ENCODE measurements around the gene H6PD. TPM values are rescaled to one million over a fixed set of nuclear protein-coding genes. Genes with fewer than 3 reads are reported as not detected.

Gene H6PD
- total and polyA plus RNA-seq, 2 experiments from 2014 or later = 1.2 to 4.7 TPM

GRCh38 chr1:9190234-9190633, 44.3 kb upstream of the H6PD start:
- Histone ChIP-seq H3K36me3 (ENCODE audit: insufficient read depth) (no peaks in the 10 kb centered on the region), H3K4me1 (ENCODE audit: insufficient read depth) (peaks cover 4% of the 10 kb centered on the region; the same call in 1 of the 2 replicates), H3K27me3 (ENCODE audit: insufficient read depth) (no peaks in the 10 kb centered on the region), H3K79me2 (replicated peaks; ENCODE audit: insufficient read depth) (no peaks in the 10 kb centered on the region), H4K20me1 (replicated peaks; ENCODE audit: insufficient read depth) (no peaks in the 10 kb centered on the region; the same call in 1 of the 2 replicates), H3F3A (replicated peaks; ENCODE audit: low read depth) (no peaks in the 10 kb centered on the region), H3K4me2 (no peak overlapping the region), H2AFZ (no peak overlapping the region), H3K9me2 (ENCODE audit: insufficient read depth) (no peaks in the 10 kb centered on the region), H3K27ac (ENCODE audit: low read depth) (no peak overlapping the region), H3K4me3 (no peak overlapping the region)
- Mint-ChIP-seq H3K36me3 (ENCODE audit: low read depth) (peaks cover 8% of the 10 kb centered on the region), H3K9me3 (no peaks in the 10 kb centered on the region), H3K27me3 (ENCODE audit: insufficient read depth, low read depth, poor library complexity) (peaks cover 9% of the 10 kb centered on the region), H3K4me3 (no peak overlapping the region), H3K4me1 (peaks cover 19% of the 10 kb centered on the region), H3K27ac (no peak overlapping the region)
- ATAC-seq (no peak), DNase-seq (ENCODE audit: low spot score) (no peak)
- no peak for TF ChIP-seq STAT1 (IDR thresholded peaks at IDR 0.05; ENCODE audit: unreplicated experiment)
- no peak for TF ChIP-seq REST (IDR thresholded peaks at IDR 0.05; ENCODE audit: unreplicated experiment)
- TF ChIP-seq ZNF114 (CRISPR knock-in tag; IDR thresholded peaks at IDR 0.05) = no peak
- TF ChIP-seq NANOG (IDR thresholded peaks at IDR 0.05; ENCODE audit: borderline replicate concordance) = no peak
- no peak for TF ChIP-seq EZH2phosphoT487 (IDR thresholded peaks at IDR 0.05; ENCODE audit: unreplicated experiment)
- no peak for TF ChIP-seq JUNB (IDR thresholded peaks at IDR 0.05; ENCODE audit: unreplicated experiment)
- TF ChIP-seq POLR2AphosphoS5 (IDR thresholded peaks at IDR 0.05; ENCODE audit: low read depth) = no peak
- TF ChIP-seq EZH2 (IDR thresholded peaks at IDR 0.05; ENCODE audit: low read depth, unreplicated experiment) = no peak
- no peak for TF ChIP-seq ZNF331 (CRISPR knock-in tag; IDR thresholded peaks at IDR 0.05; ENCODE audit: low read depth)

GRCh38 chr1:9191231-9191630, 43.3 kb upstream of the H6PD start:
- no peaks in the 10 kb centered on the region for H3K9me2 ChIP-seq (ENCODE audit: insufficient read depth)
- peaks cover 6% of the 10 kb centered on the region for H3K36me3 Mint-ChIP-seq (ENCODE audit: low read depth)
- no peak overlapping the region for H2AFZ ChIP-seq
- H3K27me3 Mint-ChIP-seq (ENCODE audit: insufficient read depth, low read depth, poor library complexity) = peaks cover 8% of the 10 kb centered on the region
- no peak for DNase-seq (ENCODE audit: low spot score)
- H4K20me1 ChIP-seq (replicated peaks; ENCODE audit: insufficient read depth) = no peaks in the 10 kb centered on the region; the same call in 1 of the 2 replicates
- H3K36me3 ChIP-seq (ENCODE audit: insufficient read depth) = no peaks in the 10 kb centered on the region
- peaks cover 4% of the 10 kb centered on the region; the same call in 1 of the 2 replicates for H3K4me1 ChIP-seq (ENCODE audit: insufficient read depth)
- no peaks in the 10 kb centered on the region for H3K79me2 ChIP-seq (replicated peaks; ENCODE audit: insufficient read depth)
- no peak overlapping the region; the same call in 2 of the 3 replicates for H3K4me3 Mint-ChIP-seq
- H3F3A ChIP-seq (replicated peaks; ENCODE audit: low read depth) = no peaks in the 10 kb centered on the region
- H3K4me1 Mint-ChIP-seq = peaks cover 21% of the 10 kb centered on the region
- no peak overlapping the region for H3K4me3 ChIP-seq
- H3K27ac Mint-ChIP-seq = no peak overlapping the region
- ATAC-seq = no peak
- H3K27ac ChIP-seq (ENCODE audit: low read depth) = no peak overlapping the region
- H3K9me3 Mint-ChIP-seq = no peaks in the 10 kb centered on the region
- no peaks in the 10 kb centered on the region for H3K27me3 ChIP-seq (ENCODE audit: insufficient read depth)
- H3K4me2 ChIP-seq = no peak overlapping the region
- TF ChIP-seq NANOG (IDR thresholded peaks at IDR 0.05; ENCODE audit: borderline replicate concordance) = no peak
- TF ChIP-seq ZNF462 (CRISPR knock-in tag; IDR thresholded peaks at IDR 0.05) = no peak
- no peak for TF ChIP-seq ETS1 (IDR thresholded peaks at IDR 0.05)
- no peak for TF ChIP-seq ZNF114 (CRISPR knock-in tag; IDR thresholded peaks at IDR 0.05)
